GM12878 (cell line): Measurements from ENCODE around the gene RTN4. TPM values are rescaled to one million over a fixed set of nuclear protein-coding genes. Genes with fewer than 3 reads are reported as not detected.

Experiments
- ATAC-seq: fragments of 200-7000 bp; cut with Tn5 transposase; 3 replicates; pipeline ENCODE4 v1.9.1; 2020; ENCODE audit warnings: mild to moderate bottlenecking, moderate library complexity
- BruUV-seq: library from RNA; stranded (reverse); fragments of 400-500 nt; replicated peaks from 2 replicates; lab custom pipeline; 2021; lab: Mats Ljungman, UMichigan
- CTCF ChIA-PET: fragments of 300-600 bp; sonication (Branson Sonifier 250); formaldehyde crosslinking; extraction: SDS; loops from one replicate; lab custom pipeline; 2021; ENCODE audit warnings: inconsistent platforms; lab: Yijun Ruan, JAX
- POLR2A ChIA-PET: fragments of 350-600 bp; formaldehyde crosslinking; extraction: SDS; loops from one replicate; lab custom pipeline; 2021; ENCODE audit warnings: inconsistent platforms; lab: Charles Lee
- RAD21 ChIA-PET: fragments of 300-600 bp; sonication (Branson Sonifier 250); formaldehyde crosslinking; loops from one replicate; lab custom pipeline; 2023; ENCODE audit warnings: antibody characterized with exemption; ENCODE audit not compliant: unreplicated experiment; lab: Charles Lee
- SMC1A ChIA-PET: fragments of 300-600 bp; sonication (Branson Sonifier 250); formaldehyde crosslinking; loops from one replicate; lab custom pipeline; 2023; ENCODE audit not compliant: unreplicated experiment, uncharacterized antibody; lab: Charles Lee
- DNase-seq: peaks from one replicate; pipeline ENCODE4 v3.0.0-alpha.2; 2011; ENCODE audit warnings: low read depth, low spot score
- FAIRE-seq: peaks from 3 replicates; lab custom pipeline; 2011; peaks lifted over from hg19 to GRCh38; lab: Jason Lieb, UNC
- H2AFZ ChIP-seq: 2 replicates; pipeline ENCODE4 v1.6.0; 2011; ENCODE audit warnings: low read depth, low read length, control low read depth; ENCODE audit not compliant: control insufficient read depth
- H3K27ac ChIP-seq: 2 replicates; pipeline ENCODE4 v1.5.1; 2011; ENCODE audit warnings: control low read depth; ENCODE audit not compliant: control insufficient read depth, insufficient read depth
- H3K27me3 ChIP-seq, 2 experiments: replicated peaks in 1 of 2; 2 replicates each; pipeline versions ENCODE4 v1.6.0 to v1.6.1; 2011; ENCODE audit warnings: low read length in 1 of 2; ENCODE audit not compliant: control insufficient read depth in 2 of 2, insufficient read depth in 2 of 2
- H3K36me3 ChIP-seq, 2 experiments: 2 replicates each; pipeline ENCODE4 v1.5.1; 2011; ENCODE audit warnings: low read length in 1 of 2; ENCODE audit not compliant: control insufficient read depth in 2 of 2, insufficient read depth in 2 of 2
- H3K4me1 ChIP-seq: 2 replicates; pipeline ENCODE4 v1.6.1; 2011; ENCODE audit warnings: mild to moderate bottlenecking, low read length, moderate library complexity, mixed read lengths; ENCODE audit not compliant: control insufficient read depth, insufficient read depth
- H3K4me2 ChIP-seq: 2 replicates; pipeline ENCODE4 v1.6.0; 2011; ENCODE audit warnings: control low read depth; ENCODE audit not compliant: control insufficient read depth, insufficient read depth
- H3K4me3 ChIP-seq: fragments of 200-600 bp; sonication (generic); 2 replicates; pipeline ENCODE4 v1.5.1; 2016
- H3K79me2 ChIP-seq: 2 replicates; pipeline ENCODE4 v1.6.0; 2011; ENCODE audit warnings: low read length; ENCODE audit not compliant: control insufficient read depth, insufficient read depth
- H3K9ac ChIP-seq: 2 replicates; pipeline ENCODE4 v1.8.0; 2011; ENCODE audit warnings: low read length, control low read depth, mixed read lengths; ENCODE audit not compliant: control insufficient read depth, insufficient read depth
- H3K9me3 ChIP-seq: replicated peaks from 3 replicates; pipeline ENCODE4 v1.5.1; 2011; ENCODE audit warnings: mild to moderate bottlenecking, low read length; ENCODE audit not compliant: control insufficient read depth, insufficient read depth
- H4K20me1 ChIP-seq: 2 replicates; pipeline ENCODE4 v1.6.0; 2011; ENCODE audit not compliant: control insufficient read depth, insufficient read depth
- BCL11A ChIP-seq: IDR thresholded peaks from 2 replicates; pipeline ENCODE4 v1.6.1; 2011; ENCODE audit warnings: low read depth, low read length
- EP300 ChIP-seq, 2 experiments: fragments of 150-350 bp in 1 of 2; IDR thresholded peaks; 2 replicates each; pipeline ENCODE4 v1.6.1; 2011 to 2012; ENCODE audit warnings: low read depth in 2 of 2, low read length in 2 of 2, borderline replicate concordance in 1 of 2, improper control_type of control experiment in 1 of 2, inconsistent platforms in 1 of 2; ENCODE audit not compliant: control insufficient read depth in 1 of 2
- GABPA ChIP-seq: IDR thresholded peaks from 2 replicates; pipeline ENCODE4 v1.6.1; 2014; ENCODE audit warnings: antibody characterized with exemption, low read depth, mild to moderate bottlenecking, inconsistent platforms
- HDGF ChIP-seq: fragments of 450-650 bp; IDR thresholded peaks from 2 replicates; pipeline ENCODE4 v1.6.1; 2016; ENCODE audit warnings: antibody characterized with exemption
- KAT2A ChIP-seq: conservative IDR thresholded peaks from 2 replicates; pipeline ENCODE4 v1.6.1; 2011; ENCODE audit warnings: low read depth, low read length; ENCODE audit not compliant: control insufficient read depth
- NR2C1 ChIP-seq: fragments of 450-650 bp; IDR thresholded peaks from 2 replicates; pipeline ENCODE4 v1.6.1; 2017; ENCODE audit warnings: antibody characterized with exemption, mild to moderate bottlenecking, moderate library complexity
- PRDM15 ChIP-seq: fragments of 450-650 bp; formaldehyde crosslinking; IDR thresholded peaks from 2 replicates; pipeline ENCODE4 v1.4.0; 2020; ENCODE audit warnings: mild to moderate bottlenecking, moderate library complexity
- SUPT20H ChIP-seq: IDR thresholded peaks from 2 replicates; pipeline ENCODE4 v1.6.1; 2011; ENCODE audit warnings: low read depth, mild to moderate bottlenecking, low read length, moderate library complexity, borderline replicate concordance; ENCODE audit not compliant: control insufficient read depth
- WRNIP1 ChIP-seq: IDR thresholded peaks from 2 replicates; pipeline ENCODE4 v1.6.1; 2011; ENCODE audit warnings: low read depth, low read length, improper control_type of control experiment, borderline replicate concordance
- ZSCAN29 ChIP-seq: fragments of 450-650 bp; IDR thresholded peaks from 2 replicates; pipeline ENCODE4 v1.6.1; 2017; ENCODE audit warnings: mild to moderate bottlenecking, moderate library complexity
- WGBS: methylation state at CpG from one replicate; pipeline ENCODE4 v1.1.6; 2016; ENCODE audit warnings: low lambda C conversion rate; ENCODE audit not compliant: insufficient replicate concordance, insufficient coverage; ENCODE audit errors: missing lambda C conversion rate; 5-methylcytosine and 5-hydroxymethylcytosine counted together
- in situ Hi-C: fragments of 300-500 bp; cut with MboI; formaldehyde crosslinking; loops from 9 replicates; pipeline ENCODE4 v1.14.3; 2018; ENCODE audit warnings: mixed read lengths
- intact Hi-C: fragments of 100-400 bp; cut with micrococcal nuclease; formaldehyde crosslinking; loops from one replicate; pipeline ENCODE4 v1.14.2; 2022; ENCODE audit not compliant: unreplicated experiment
- polyA plus RNA-seq, 11 experiments: library from polyadenylated mRNA; depleted of rRNA in 4 of 11; unstranded in 6 of 11; stranded (reverse) in 5 of 11; fragments of >200 nt; fragmentation: Nextera tagmentation in 4 of 11; fragmentation: Illumina TruSeq in 1 of 11; extraction: Ambion mirVana in 4 of 11; extraction: Trizol in 1 of 11; gene quantifications; 1 replicate in 1 of 11; 2 replicates in 10 of 11; pipeline versions ENCODE4 v1.2.1 to v1.2.3, GENCODE V29; 2011 to 2016; ENCODE audit warnings: inconsistent platforms in 2 of 11, missing spikeins in 2 of 11, low read depth in 1 of 11
- total RNA-seq, 4 experiments: library from RNA; depleted of rRNA in 3 of 4; stranded (reverse); fragments of >200 nt in 3 of 4; fragmentation: Illumina TruSeq in 1 of 4; extraction: Trizol in 1 of 4; gene quantifications; 2 replicates each; pipeline versions ENCODE4 v1.2.1 to v1.2.3, GENCODE V29; 2013 to 2021
- TF ChIP-seq, protein P1 (sequence below): fragments of 450-650 bp; IDR thresholded peaks from 2 replicates; pipeline ENCODE4 v1.6.1; 2016; ENCODE audit warnings: mild to moderate bottlenecking, moderate library complexity, borderline replicate concordance
- TF ChIP-seq, protein P2 (sequence below): fragments of 450-650 bp; IDR thresholded peaks from 2 replicates; pipeline ENCODE4 v1.6.1; 2017; ENCODE audit warnings: mild to moderate bottlenecking, low read depth, inconsistent platforms; ENCODE audit not compliant: poor library complexity, severe bottlenecking

The RTN4 gene
- total and polyA plus RNA-seq, 10 of the 15 experiments (the other 5 are each of a cell fraction or from before 2014, with no cell fraction given) = 56.0 to 133 (median 83.3) TPM

GRCh38 chr2:54962935-54963440, 87.3 kb downstream of the RTN4 start (continued):
- no peak for TF ChIP-seq PRDM15
- TF ChIP-seq, all 136 proteins: peak for 0

DNA sequence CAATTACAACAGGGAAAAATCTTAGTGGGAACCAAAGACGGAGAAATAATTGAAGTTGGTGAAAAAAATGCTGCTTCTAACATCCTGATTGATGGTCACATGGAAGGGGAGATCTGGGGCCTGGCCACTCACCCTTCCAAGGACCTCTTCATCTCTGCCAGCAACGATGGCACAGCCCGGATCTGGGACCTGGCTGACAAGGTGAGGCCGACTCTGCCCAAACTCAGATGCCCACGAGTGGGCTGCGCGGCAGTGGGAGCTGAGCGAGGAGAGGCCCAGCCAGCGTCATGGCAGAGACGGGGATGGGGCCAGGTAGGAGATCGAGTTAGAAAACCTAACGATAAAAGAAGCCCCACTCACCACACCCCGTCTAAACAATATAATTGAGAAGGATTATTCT, 87.7 kb downstream of the RTN4 start:
- Histone ChIP-seq H3K4me2 (no peak overlapping the region), H3K79me2 (no peaks in the 10 kb centered on the region), H3K4me3 (no peak overlapping the region), H3K4me1 (no peaks in the 10 kb centered on the region; the same call in 1 of the 2 replicates), H3K27me3 (no peaks in the 10 kb centered on the region), H3K27ac (no peak overlapping the region), H4K20me1 (no peaks in the 10 kb centered on the region), H3K9me3 (no peaks in the 10 kb centered on the region), H2AFZ (no peak overlapping the region), H3K36me3 (no peaks in the 10 kb centered on the region), H3K9ac (no peak overlapping the region)
- no peak for FAIRE-seq
- RAD21 ChIA-PET = no interaction called here
- intact Hi-C loops = no loop called here
- no peak for ATAC-seq
- in situ Hi-C loops = no loop called here
- SMC1A ChIA-PET = interaction anchor here (1.2 to 1.3 kb wide), 2 partner anchors 10 to 11 kb away, joined by 4 to 5 read pairs; no protein-coding TSS in a partner anchor
- POLR2A ChIA-PET = no interaction called here
- WGBS = 95% methylated on average over 13 of the region's 13 CpGs
- CTCF ChIA-PET = no interaction called here
- DNase-seq = no peak
- no TSS peak for BruUV-seq
- TF ChIP-seq GABPA (no peak), BCL11A (no peak), ZSCAN29 (no peak), WRNIP1 (no peak), NR2C1 (no peak), HDGF (no peak), KAT2A (no peak), EP300 (IDR thresholded peaks at IDR 0.05; ENCODE audit: borderline replicate concordance in 1 of 2, control insufficient read depth in 1 of 2, low read depth in 2 of 2, low read length in 2 of 2) (no peak), SUPT20H (no peak)
- TF ChIP-seq, protein P1, sequence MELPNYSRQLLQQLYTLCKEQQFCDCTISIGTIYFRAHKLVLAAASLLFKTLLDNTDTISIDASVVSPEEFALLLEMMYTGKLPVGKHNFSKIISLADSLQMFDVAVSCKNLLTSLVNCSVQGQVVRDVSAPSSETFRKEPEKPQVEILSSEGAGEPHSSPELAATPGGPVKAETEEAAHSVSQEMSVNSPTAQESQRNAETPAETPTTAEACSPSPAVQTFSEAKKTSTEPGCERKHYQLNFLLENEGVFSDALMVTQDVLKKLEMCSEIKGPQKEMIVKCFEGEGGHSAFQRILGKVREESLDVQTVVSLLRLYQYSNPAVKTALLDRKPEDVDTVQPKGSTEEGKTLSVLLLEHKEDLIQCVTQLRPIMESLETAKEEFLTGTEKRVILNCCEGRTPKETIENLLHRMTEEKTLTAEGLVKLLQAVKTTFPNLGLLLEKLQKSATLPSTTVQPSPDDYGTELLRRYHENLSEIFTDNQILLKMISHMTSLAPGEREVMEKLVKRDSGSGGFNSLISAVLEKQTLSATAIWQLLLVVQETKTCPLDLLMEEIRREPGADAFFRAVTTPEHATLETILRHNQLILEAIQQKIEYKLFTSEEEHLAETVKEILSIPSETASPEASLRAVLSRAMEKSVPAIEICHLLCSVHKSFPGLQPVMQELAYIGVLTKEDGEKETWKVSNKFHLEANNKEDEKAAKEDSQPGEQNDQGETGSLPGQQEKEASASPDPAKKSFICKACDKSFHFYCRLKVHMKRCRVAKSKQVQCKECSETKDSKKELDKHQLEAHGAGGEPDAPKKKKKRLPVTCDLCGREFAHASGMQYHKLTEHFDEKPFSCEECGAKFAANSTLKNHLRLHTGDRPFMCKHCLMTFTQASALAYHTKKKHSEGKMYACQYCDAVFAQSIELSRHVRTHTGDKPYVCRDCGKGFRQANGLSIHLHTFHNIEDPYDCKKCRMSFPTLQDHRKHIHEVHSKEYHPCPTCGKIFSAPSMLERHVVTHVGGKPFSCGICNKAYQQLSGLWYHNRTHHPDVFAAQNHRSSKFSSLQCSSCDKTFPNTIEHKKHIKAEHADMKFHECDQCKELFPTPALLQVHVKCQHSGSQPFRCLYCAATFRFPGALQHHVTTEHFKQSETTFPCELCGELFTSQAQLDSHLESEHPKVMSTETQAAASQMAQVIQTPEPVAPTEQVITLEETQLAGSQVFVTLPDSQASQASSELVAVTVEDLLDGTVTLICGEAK = no peak
- TF ChIP-seq, protein P2, sequence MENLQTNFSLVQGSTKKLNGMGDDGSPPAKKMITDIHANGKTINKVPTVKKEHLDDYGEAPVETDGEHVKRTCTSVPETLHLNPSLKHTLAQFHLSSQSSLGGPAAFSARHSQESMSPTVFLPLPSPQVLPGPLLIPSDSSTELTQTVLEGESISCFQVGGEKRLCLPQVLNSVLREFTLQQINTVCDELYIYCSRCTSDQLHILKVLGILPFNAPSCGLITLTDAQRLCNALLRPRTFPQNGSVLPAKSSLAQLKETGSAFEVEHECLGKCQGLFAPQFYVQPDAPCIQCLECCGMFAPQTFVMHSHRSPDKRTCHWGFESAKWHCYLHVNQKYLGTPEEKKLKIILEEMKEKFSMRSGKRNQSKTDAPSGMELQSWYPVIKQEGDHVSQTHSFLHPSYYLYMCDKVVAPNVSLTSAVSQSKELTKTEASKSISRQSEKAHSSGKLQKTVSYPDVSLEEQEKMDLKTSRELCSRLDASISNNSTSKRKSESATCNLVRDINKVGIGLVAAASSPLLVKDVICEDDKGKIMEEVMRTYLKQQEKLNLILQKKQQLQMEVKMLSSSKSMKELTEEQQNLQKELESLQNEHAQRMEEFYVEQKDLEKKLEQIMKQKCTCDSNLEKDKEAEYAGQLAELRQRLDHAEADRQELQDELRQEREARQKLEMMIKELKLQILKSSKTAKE = no peak
